Occipital lobe (tissue), 2 donors: ENCODE results near the gene ARID3A. TPM values are rescaled to one million over a fixed set of nuclear protein-coding genes. Genes with fewer than 3 reads are reported as not detected.

Experiments used
- DNase-seq: peaks from one replicate; lab custom pipeline; 2025; lab: John Stamatoyannopoulos, UW
- total RNA-seq: library from RNA; depleted of rRNA; stranded (reverse); fragments of >200 nt; gene quantifications from one replicate; pipeline ENCODE4 v1.2.3, GENCODE V29; 2014

The ARID3A gene
- total RNA-seq, 1 donor from 2014 or later: 8.0 TPM

DNA sequence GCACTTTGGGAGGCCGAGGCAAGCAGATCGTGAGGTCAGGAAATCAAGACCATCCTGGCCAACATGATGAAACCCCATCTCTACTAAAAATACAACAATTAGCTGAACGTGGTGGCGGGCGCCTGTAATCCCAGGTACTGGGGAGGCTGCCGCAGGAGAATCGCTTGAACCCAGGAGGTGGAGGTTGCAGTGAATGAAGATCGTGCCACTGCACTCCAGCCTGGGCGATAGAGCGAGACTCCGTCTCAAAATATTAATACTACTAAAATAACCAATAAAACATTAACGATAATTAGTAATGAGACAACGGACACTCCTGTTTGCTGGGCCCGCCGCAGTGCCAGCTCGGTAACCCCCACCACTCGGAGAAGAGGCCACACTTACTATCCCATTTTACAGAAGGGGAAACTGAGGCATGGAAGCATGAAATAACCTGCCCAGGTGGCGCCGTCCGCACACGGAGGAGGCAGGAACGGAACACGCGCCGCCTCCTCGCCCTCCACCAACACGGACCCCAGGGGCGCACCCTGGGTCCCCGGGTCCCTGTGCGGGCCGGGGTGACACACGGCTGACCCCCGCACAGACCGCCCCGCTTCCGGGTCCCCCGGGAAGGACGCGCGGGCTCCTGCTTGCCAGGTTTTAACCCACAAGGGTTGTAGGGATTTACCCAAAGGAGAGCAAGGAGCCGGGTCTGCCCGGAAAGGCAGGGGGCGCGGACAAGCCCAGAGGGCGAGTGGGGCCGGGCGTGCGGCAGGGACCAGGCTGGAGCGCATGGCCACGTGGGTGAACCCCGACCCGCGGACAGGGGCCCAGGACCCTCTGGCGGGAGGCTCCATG lies 14.4 kb upstream of the ARID3A start:
- DNase-seq: no peak

DNA sequence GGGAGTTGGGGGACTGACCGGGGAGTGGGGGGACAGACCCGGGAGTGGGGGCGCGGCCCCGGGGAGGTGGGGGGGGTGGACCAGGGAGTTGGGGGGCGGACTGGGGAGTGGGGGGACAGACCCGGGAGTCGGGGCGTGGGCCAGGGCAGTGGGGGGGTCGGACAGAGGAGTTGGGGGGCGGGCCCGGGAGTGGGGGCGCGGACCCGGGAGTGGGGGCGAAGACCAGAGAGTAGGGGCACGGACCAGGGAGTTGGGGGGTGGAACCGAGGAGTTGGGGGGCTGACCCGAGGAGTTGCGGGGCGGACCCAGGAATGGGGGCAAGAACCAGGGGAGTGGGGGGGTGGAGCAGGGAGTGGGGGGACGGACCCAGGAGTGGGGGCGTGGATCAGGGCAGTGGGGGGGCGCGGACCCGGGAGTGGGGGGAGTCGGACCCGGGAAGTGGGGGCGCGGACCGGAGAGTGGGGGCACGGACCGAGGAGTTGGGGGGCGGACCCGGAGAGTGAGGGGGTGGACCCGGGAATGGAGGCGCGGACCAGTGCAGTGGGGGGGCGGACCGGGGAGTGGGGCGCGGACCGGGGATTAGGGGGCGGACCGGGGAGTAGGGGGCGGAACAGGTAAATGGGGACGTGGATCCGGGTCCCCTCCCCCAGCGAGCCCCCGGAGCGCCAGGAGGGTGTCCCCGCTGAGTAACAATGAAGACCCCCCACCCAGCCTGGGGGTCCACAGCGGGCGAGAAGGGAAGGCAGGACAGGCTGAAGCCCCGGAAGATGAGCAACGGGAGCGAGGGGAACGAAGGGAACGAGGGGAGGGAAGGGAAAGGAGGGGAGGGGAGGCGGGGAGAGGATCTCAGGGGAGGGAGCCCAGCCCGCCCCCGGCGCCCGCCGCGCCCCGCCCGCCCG lies 13.4 kb upstream of the ARID3A start:
- no peak for DNase-seq

DNA sequence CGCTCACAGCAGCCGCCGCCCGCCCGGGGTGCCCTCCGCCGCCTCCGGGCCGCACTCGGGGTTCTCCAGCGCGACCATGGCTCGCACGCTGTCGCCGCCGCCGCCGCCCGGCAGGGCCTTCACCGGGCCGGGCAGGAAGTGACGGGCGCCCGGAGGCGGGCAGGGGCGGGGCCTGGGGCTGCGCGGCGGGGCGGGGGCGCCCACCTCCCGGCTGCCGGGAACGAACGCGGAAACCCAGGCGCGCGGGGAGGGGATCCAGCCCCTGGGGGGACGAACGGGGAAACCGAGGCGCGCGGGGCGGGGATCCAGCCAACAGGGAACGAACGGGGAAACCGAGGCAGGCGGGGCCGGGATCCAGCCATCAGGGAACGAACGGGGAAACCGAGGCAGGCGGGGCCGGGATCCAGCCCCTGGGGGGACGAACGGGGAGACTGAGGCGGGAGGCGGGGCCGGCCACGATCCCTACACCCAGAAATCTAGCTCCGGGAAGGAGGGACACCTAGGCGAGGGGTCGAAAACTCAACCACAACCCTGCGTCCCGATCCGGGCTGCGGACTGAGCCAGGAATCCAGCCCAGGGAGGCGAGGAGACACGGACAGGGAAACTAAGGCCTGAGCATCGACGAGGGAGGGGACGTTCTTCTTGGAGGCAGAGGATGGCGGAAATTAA lies 12.6 kb upstream of the ARID3A start, which contains the start of gene R3HDM4:
R3HDM4 (minus strand) TSS at position 140 of the 669 bp plus-strand sequence; CDS start at position 78, 62 bp downstream.
- peak; percentile 64 for DNase-seq

GRCh38 chr19:916645-917322 lies 9.1 kb upstream of the ARID3A start:
- no peak for DNase-seq

- DNase-seq: no peak
Observed at GRCh38 chr19:917323-918151, 8.3 kb upstream of the ARID3A start, which contains the start of gene KISS1R. KISS1R (plus strand) TSS chr19:917333; CDS start chr19:917503, 170 bp downstream.

GRCh38 chr19:918152-918437 lies 7.7 kb upstream of the ARID3A start:
- no peak for DNase-seq

GRCh38 chr19:918481-919198 lies 7.2 kb upstream of the ARID3A start:
- DNase-seq: no peak

- no peak for DNase-seq
Observed at GRCh38 chr19:919199-920050, 6.4 kb upstream of the ARID3A start.

DNA sequence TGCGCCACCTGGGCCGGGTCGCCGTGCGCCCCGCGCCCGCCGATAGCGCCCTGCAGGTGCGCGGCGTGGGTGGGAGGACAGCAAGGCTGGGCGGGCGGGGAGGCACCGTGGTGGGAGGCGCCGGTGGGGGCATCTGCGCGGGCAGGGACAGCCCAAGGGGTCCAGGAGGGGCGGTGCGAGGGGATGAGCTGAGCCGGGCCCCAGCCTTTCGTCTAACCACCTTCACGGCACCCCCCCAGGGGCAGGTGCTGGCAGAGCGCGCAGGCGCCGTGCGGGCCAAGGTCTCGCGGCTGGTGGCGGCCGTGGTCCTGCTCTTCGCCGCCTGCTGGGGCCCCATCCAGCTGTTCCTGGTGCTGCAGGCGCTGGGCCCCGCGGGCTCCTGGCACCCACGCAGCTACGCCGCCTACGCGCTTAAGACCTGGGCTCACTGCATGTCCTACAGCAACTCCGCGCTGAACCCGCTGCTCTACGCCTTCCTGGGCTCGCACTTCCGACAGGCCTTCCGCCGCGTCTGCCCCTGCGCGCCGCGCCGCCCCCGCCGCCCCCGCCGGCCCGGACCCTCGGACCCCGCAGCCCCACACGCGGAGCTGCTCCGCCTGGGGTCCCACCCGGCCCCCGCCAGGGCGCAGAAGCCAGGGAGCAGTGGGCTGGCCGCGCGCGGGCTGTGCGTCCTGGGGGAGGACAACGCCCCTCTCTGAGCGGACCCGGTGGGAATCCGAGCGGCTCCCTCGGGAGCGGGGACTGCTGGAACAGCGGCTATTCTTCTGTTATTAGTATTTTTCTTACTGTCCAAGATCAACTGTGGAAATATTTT lies 5.6 kb upstream of the ARID3A start:
- no peak for DNase-seq

GRCh38 chr19:924553-925086 lies 1.2 kb upstream of the ARID3A start:
- DNase-seq: no peak

GRCh38 chr19:925087-925525 lies 729 bp upstream of the ARID3A start:
- DNase-seq: no peak

GRCh38 chr19:926323-926588 lies 421 bp downstream of the ARID3A start:
- DNase-seq: no peak

GRCh38 chr19:926589-927350 lies 935 bp downstream of the ARID3A start:
- DNase-seq: no peak

- no peak for DNase-seq
Observed at GRCh38 chr19:927351-927779, 1.5 kb downstream of the ARID3A start.

- DNase-seq: no peak
Observed at GRCh38 chr19:927780-928401, 2.1 kb downstream of the ARID3A start.

DNA sequence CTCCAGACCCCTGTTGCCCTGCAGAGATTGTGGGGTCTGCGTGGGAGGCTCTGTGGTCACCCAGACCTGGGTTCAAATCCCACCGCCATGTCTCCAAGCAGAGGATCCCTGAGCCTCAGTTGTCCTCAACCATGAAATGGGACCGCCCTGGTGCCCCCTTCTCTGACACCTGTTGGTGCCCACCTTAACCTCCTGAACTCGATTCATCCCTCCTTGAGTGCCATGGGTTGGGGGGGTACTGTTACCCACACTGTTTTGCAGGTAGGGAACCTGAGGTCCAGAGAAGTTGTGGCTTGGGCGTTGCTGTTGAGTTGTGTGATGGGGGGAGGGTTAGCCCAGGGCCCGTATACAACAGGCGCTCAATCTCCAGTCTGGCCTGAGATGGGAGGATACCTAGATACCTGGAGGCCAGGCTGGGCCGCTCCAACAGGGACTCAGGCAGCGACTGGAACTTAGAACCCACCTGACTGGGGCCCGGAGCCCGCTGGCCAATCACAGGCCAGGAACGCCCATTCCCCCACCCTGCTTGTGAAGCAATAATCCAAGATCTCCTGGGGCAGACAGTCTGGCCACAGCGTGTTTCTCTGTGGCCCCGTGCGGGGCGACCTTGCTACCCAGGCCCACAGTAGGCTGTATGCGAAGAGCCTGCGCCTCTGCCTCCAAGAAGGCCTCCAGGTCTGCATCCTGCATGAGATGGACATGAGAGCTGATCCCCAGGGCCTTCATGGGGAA lies 2.8 kb downstream of the ARID3A start:
- DNase-seq: no peak
